ENCODE measurements around the gene VTCN1.

Gene VTCN1

DNA sequence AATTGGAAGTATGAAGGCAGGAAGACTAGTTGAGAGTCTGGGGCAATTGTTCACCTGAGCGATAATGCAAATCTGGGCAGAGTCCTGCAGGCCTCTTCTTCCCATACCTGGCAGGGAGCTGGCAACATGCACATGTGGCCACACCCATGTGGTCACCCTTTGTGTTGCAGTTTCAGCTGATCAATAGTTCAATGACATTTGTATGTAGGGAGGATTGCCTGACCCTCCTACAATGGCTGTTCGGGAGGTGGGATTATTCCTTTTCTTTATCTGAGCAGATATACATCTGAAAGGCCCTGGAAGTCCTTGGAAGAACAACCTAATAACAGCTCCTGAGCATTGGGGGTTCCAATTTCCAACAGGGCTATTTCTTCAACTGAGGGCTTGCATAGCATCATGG lies 74.0 kb downstream of the VTCN1 start:
- no peak for ATAC-seq
- no peak for TF ChIP-seq ZNF8 (CRISPR knock-in tag; IDR thresholded peaks at IDR 0.05)
- TF ChIP-seq TCF4 (CRISPR knock-in tag; IDR thresholded peaks at IDR 0.05; ENCODE audit: borderline replicate concordance): no peak
- TF ChIP-seq, protein P1, sequence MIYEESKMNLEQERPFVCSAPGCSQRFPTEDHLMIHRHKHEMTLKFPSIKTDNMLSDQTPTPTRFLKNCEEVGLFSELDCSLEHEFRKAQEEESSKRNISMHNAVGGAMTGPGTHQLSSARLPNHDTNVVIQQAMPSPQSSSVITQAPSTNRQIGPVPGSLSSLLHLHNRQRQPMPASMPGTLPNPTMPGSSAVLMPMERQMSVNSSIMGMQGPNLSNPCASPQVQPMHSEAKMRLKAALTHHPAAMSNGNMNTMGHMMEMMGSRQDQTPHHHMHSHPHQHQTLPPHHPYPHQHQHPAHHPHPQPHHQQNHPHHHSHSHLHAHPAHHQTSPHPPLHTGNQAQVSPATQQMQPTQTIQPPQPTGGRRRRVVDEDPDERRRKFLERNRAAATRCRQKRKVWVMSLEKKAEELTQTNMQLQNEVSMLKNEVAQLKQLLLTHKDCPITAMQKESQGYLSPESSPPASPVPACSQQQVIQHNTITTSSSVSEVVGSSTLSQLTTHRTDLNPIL (CRISPR knock-in tag; IDR thresholded peaks at IDR 0.05; ENCODE audit: low read depth): no peak
- no peak for TF ChIP-seq ZFP3 (CRISPR knock-in tag; IDR thresholded peaks at IDR 0.05)
- TF ChIP-seq GLIS3 (CRISPR knock-in tag; IDR thresholded peaks at IDR 0.05): no peak
- TF ChIP-seq PATZ1 (CRISPR knock-in tag; IDR thresholded peaks at IDR 0.05; ENCODE audit: borderline replicate concordance): no peak
- no peak for TF ChIP-seq CSDC2 (CRISPR knock-in tag; IDR thresholded peaks at IDR 0.05)
- no peak for TF ChIP-seq OSR1 (CRISPR knock-in tag; IDR thresholded peaks at IDR 0.05)
- TF ChIP-seq RARB (CRISPR knock-in tag; IDR thresholded peaks at IDR 0.05): no peak
- TF ChIP-seq ZNF70 (CRISPR knock-in tag; IDR thresholded peaks at IDR 0.05): no peak
- no peak for TF ChIP-seq TOX (CRISPR knock-in tag; IDR thresholded peaks at IDR 0.05; ENCODE audit: borderline replicate concordance)
- no peak for TF ChIP-seq SNAI2 (CRISPR knock-in tag; IDR thresholded peaks at IDR 0.05)
- no peak for TF ChIP-seq ZNF565 (CRISPR knock-in tag; conservative IDR thresholded peaks at IDR 0.05; ENCODE audit: low read depth)
- no peak for TF ChIP-seq ZFP30 (CRISPR knock-in tag; IDR thresholded peaks at IDR 0.05)
- TF ChIP-seq PPARA (CRISPR knock-in tag; IDR thresholded peaks at IDR 0.05; ENCODE audit: borderline replicate concordance): no peak
- no peak for TF ChIP-seq ISL1 (CRISPR knock-in tag; IDR thresholded peaks at IDR 0.05)

GRCh38 chr1:117135329-117135728 lies 75.4 kb downstream of the VTCN1 start:
- TF ChIP-seq ZNF70 (CRISPR knock-in tag; IDR thresholded peaks at IDR 0.05): no peak
- TF ChIP-seq RARB (CRISPR knock-in tag; IDR thresholded peaks at IDR 0.05): no peak
- TF ChIP-seq POU6F1 (CRISPR knock-in tag; IDR thresholded peaks at IDR 0.05; ENCODE audit: borderline replicate concordance, low read depth): no peak
- no peak for TF ChIP-seq TCF4 (CRISPR knock-in tag; IDR thresholded peaks at IDR 0.05; ENCODE audit: borderline replicate concordance)
- TF ChIP-seq ZNF8 (CRISPR knock-in tag; IDR thresholded peaks at IDR 0.05): no peak
- no peak for TF ChIP-seq CSDC2 (CRISPR knock-in tag; IDR thresholded peaks at IDR 0.05)
- no peak for TF ChIP-seq ESRRG (CRISPR knock-in tag; IDR thresholded peaks at IDR 0.05)
- TF ChIP-seq ISL1 (CRISPR knock-in tag; IDR thresholded peaks at IDR 0.05): no peak
- TF ChIP-seq PATZ1 (CRISPR knock-in tag; IDR thresholded peaks at IDR 0.05; ENCODE audit: borderline replicate concordance): no peak
- no peak for TF ChIP-seq OSR1 (CRISPR knock-in tag; IDR thresholded peaks at IDR 0.05)
- TF ChIP-seq, protein P1 (CRISPR knock-in tag; IDR thresholded peaks at IDR 0.05; ENCODE audit: low read depth): no peak
- no peak for TF ChIP-seq BACH2 (CRISPR knock-in tag; IDR thresholded peaks at IDR 0.05; ENCODE audit: borderline replicate concordance)
- TF ChIP-seq GLIS3 (CRISPR knock-in tag; IDR thresholded peaks at IDR 0.05): no peak
- no peak for TF ChIP-seq ZC3H10 (CRISPR knock-in tag; IDR thresholded peaks at IDR 0.05)
- TF ChIP-seq ZNF565 (CRISPR knock-in tag; conservative IDR thresholded peaks at IDR 0.05; ENCODE audit: low read depth): no peak
- no peak for ATAC-seq

DNA sequence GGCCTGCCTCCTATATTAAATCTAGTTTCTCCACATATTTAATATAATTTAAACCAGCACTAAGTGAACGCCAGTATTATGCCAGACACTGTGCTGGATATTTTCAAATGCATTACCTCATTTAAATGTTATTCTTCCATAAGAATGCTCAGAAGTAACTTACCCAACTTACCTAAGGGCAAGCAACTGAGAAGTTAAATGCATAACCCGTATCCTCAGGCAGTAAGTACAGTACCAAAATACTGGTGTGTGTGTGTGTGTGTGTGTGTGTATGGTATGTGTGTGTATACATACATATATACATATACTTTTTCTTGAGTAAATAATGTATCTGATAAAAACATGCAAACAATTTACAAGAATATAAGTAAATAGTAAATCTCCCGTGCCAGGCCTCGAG lies 80.2 kb downstream of the VTCN1 start:
- peak; percentile 8; the same call in 1 of the 2 replicates for TF ChIP-seq ISL1 (CRISPR knock-in tag; IDR thresholded peaks at IDR 0.05)
- no peak for TF ChIP-seq ZFP3 (CRISPR knock-in tag; IDR thresholded peaks at IDR 0.05)
- ATAC-seq: no peak
